GM19193 (cell line): ENCODE measurements around the gene TMED4.

ENCODE experiments used
- POLR2A ChIP-seq: IDR thresholded peaks from 4 replicates; pipeline ENCODE4 v1.6.1; 2011; ENCODE audit not compliant: insufficient read depth, insufficient read length; ENCODE audit errors: extremely low read depth

TMED4 gene

GRCh38 chr7:44583146-44583865 lies 1.3 kb upstream of the TMED4 start:
- no peak for TF ChIP-seq POLR2A

DNA sequence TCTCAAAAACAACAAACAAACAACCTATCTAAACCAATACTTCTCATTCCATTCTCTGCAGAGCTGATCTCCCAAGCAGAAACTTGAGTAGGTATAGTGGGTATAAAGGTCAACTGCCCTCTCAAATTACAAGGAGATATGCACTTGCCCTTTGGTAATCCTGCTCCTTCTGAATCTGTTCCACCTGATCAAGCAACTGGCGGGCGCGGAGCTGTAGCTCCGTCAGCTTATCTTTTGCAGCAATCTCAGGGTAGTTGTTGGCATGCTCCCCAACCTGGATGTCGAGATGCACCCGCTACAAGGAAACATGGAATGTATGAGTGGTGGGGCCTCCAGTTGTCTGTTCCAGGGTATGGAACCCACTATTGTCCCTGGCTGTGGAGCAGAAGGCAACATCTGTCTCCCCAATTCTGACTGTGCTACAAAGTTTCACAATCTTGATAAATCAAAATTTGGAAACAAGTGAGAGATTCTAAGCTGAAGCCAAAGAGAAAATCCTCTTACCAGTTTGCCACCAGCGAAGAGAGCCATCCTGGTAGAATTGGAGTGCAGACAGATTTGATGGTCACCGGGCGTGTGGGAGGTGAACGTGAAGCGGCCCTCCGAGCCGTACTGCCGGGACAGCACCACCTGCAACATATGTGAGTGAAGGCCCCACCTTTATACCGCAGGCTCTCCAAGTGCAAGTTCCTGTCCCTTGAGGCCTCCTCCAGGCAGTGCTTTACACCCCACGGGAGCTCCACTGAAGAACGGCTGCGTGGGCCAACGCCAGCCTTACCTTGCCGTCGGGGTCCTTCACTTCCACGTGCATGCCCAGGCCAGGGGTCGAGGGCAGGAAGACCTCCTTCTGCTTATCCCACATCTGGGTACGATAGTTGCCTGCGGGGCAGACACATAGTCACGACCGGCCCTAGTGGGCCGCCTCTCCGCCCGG lies 819 bp downstream of the TMED4 start:
- TF ChIP-seq POLR2A = no peak

DNA sequence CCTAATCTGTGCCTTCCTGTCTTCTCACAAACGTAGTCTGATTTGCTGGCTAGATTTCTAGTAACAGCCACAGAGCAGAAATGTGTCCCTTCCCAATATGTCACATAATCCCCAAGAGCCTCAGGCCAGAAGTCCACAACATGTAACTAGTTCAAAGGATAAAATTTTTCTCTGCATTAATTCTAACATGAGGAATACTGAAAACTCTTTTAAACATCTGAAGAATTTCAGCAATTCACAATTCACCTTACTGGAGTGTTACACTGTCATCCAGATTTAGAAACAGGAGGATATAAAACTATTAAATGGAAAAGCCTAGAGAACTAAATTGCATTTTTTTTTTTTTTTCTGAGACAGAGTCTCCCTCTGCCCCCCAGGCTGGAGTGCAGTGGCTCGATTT lies 5.8 kb downstream of the TMED4 start:
- no peak for TF ChIP-seq POLR2A

- no peak for TF ChIP-seq POLR2A
Observed at GRCh38 chr7:44575054-44575453, 7.0 kb downstream of the TMED4 start.

GRCh38 chr7:44574287-44574872 lies 7.7 kb downstream of the TMED4 start:
- no peak for TF ChIP-seq POLR2A

DNA sequence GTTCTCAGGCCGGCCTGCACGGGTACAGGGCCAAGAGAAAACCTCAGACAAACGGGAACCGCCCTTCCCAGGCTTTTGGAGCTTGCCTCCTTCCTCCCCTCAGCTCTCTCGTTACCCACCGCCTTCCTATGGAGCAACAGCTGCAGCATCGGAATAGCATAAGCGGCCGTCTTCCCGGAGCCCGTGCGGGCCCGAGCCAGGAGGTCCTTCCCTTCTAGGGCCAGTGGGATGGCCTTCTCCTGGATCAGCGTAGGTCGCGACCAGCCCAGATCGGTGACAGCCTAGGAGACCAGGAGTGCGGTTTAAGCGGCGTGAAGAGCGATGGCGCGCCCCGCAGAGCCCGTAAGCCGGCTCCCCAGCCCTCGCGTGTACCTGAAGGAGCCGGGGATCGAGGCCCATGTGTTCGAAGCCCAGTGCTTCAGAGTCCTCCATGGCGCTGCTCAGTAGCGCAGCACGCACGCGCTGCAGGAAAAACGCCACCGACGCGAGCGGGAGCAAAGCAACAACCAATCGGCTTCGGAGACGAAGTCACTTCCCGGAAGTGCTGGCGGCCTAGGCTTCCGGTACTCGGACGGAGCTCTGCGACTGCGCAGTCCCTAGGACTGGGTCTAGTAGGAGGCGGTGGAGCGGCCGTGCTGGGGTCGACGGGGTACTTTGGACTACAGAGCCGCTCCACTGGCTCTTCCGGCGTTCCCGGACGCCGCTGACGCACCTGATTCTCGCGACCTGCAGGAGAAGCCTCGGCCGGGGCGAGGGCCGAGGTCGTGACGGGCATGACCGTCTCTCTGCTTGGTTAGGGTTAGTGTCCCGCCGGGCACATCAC lies 8.4 kb downstream of the TMED4 start, which contains the start of gene DDX56:
Gene DDX56, minus strand, starts transcription at position 445 of the 823 bp plus-strand sequence. Its CDS starts 13 bp downstream, at position 432.
- TF ChIP-seq POLR2A = peak; percentile 98

GRCh38 chr7:44572771-44573170 lies 9.3 kb downstream of the TMED4 start:
- no peak for TF ChIP-seq POLR2A

- TF ChIP-seq POLR2A = no peak
Observed at GRCh38 chr7:44569959-44570358, 12.1 kb downstream of the TMED4 start.

GRCh38 chr7:44568771-44569560 lies 13.1 kb downstream of the TMED4 start:
- TF ChIP-seq POLR2A = no peak

DNA sequence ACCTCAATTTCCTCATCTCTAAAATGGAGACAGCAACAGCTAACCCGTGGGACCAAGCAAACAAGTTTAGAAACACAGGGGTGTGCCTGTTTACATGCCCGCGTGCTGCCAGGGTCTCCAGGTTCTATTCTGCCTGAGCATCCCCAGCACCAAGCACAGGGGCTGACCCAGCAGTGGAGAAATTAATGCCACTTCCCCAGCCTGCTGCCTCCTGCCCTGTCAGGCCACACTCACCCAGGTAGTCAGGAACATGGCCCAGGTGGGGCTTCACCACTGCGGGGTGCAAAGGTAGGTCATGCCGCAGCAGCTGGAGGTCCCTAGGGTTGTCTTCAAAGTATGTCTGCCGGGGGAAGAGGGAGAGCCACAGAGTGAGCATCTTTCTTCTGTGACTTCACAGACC lies 14.1 kb downstream of the TMED4 start:
- no peak for TF ChIP-seq POLR2A

- TF ChIP-seq POLR2A = no peak
Observed at GRCh38 chr7:44566680-44567079, 15.4 kb downstream of the TMED4 start.

- no peak for TF ChIP-seq POLR2A
Observed at GRCh38 chr7:44565795-44566559, 16.1 kb downstream of the TMED4 start.
